Central memory CD8-positive, alpha-beta T cell (primary cell): ENCODE measurements around the gene KRTAP16-1.

Source experiments
- ATAC-seq: fragments of 150-1000 bp; cut with Tn5 transposase; replicated peaks from 2 replicates; pipeline ENCODE4 v1.10.0; 2022; ENCODE audit warnings: mild to moderate bottlenecking, moderate FRiP score, moderate number of reproducible peaks; ENCODE audit not compliant: poor library complexity, severe bottlenecking; ENCODE audit errors: extremely low read depth
- DNase-seq, 2 donors: peaks; one replicate each; pipeline ENCODE4 v3.0.0; 2021; ENCODE audit warnings: low spot score in 2 of 2
- H3K27ac Mint-ChIP-seq: one replicate; pipeline ENCODE4 v1.8.0; 2022; ENCODE audit warnings: low read depth, mild to moderate bottlenecking, moderate library complexity, mixed read lengths
- H3K27me3 Mint-ChIP-seq: one replicate; pipeline ENCODE4 v1.8.0; 2022; ENCODE audit warnings: mixed read lengths
- H3K36me3 Mint-ChIP-seq: one replicate; pipeline ENCODE4 v1.8.0; 2022; ENCODE audit warnings: mild to moderate bottlenecking, moderate library complexity, mixed read lengths; ENCODE audit not compliant: insufficient read depth
- H3K4me1 Mint-ChIP-seq: one replicate; pipeline ENCODE4 v1.8.0; 2022; ENCODE audit warnings: mixed read lengths
- H3K4me3 Mint-ChIP-seq: one replicate; pipeline ENCODE4 v1.8.0; 2022; ENCODE audit warnings: mild to moderate bottlenecking, moderate library complexity, mixed read lengths
- H3K9me3 Mint-ChIP-seq: one replicate; pipeline ENCODE4 v1.8.0; 2022; ENCODE audit warnings: mixed read lengths

The KRTAP16-1 gene

DNA sequence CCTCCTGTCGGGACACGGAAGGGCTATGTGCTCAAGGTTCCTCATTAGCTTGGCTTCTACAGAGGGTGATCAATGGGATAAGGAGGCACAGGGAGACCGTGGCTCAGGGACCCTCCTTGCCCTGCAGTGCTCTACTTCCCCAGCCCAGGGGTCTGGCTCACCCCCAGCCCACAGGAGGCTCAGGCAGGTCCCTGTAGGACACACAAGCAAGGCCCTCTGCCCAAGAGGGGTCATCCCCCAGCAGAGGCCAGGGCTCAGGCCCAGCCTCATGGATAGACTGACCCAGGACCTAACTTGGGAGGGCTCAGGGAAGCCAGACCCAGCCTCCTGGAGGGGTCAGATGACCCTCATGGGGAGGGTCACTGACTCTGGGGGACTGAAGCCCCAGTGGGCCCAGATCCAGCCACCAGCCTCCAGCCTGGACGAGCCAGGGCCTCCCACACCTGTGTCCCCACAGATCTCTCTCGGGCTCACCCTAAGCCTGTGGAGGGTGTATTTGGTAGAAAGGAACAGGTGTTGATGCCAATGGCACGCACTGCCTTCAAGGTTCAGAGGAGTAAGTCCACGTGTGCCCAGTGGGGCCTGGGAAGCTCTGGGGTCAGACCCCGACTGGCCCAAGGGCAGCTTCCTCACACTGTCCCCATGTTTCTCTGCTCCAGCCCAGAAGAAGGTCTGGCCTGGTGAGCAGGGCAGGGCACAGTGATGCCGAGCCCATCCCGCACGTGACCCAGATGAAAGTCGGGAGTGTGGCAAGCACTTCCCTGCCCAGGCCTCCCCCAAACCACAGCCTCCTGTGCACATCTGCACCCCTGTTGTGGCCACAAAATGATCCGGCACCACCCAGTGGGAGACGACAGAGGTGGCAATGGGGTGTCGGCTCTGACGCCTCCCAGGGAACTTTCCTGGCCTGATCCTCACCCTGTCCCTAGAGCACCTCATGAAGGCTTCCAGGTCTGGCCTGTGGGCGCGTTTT, 17.4 kb upstream of the KRTAP16-1 start:
- H3K9me3 Mint-ChIP-seq, result no peaks in the 10 kb centered on the region
- no peaks in the 10 kb centered on the region for H3K27me3 Mint-ChIP-seq
- no peak overlapping the region for H3K4me3 Mint-ChIP-seq
- peak overlapping the region; percentile 73 for H3K27ac Mint-ChIP-seq
- peaks cover 8% of the 10 kb centered on the region for H3K36me3 Mint-ChIP-seq
- ATAC-seq, result peak; percentile 79
- DNase-seq, result no peak
- peaks cover 42% of the 10 kb centered on the region for H3K4me1 Mint-ChIP-seq

DNA sequence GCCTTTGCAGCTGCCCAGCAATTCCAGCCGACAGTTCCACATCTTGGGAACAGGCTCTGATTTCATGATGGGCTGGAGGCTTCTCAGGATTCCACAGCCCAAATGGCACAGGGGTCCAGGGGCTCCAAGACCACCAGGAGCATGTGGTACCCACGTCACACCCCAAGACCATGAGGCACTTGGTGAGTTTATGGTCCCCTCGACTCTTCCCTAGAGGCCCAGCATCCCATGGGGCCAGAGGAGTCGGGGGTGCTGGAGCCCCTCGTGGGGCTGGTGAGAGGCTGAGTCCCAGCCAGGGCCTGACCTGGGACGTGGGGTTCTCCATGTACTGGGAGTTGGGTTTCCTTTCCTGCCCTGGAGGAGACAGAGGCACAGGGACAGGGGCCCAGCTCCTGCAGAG, 16.5 kb upstream of the KRTAP16-1 start:
- Mint-ChIP-seq H3K9me3 (no peaks in the 10 kb centered on the region), H3K4me3 (no peak overlapping the region), H3K27ac (peak overlapping the region; percentile 73), H3K36me3 (peaks cover 8% of the 10 kb centered on the region), H3K4me1 (peaks cover 42% of the 10 kb centered on the region), H3K27me3 (no peaks in the 10 kb centered on the region)
- DNase-seq, result no peak
- no peak for ATAC-seq

DNA sequence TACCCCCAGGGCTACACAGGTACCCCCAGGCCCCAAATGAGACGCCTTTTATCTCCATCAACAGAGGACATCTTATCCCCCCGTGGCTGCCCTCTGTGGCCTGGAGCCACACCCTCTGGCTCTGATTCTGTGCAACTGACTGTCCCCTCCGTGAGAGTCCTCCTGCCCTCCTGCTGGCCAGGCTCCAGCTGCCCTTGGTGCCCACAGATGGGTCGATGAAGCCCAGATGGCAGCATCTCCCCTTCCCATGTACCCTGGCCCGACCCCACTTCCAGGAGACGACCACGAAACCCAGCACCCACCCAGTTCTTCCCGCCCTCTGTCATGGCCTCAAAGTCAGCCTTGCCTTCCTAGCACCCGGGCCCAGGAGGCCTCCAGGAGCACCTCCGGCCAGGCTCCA, 16.0 kb upstream of the KRTAP16-1 start:
- H3K9me3 Mint-ChIP-seq, result no peaks in the 10 kb centered on the region
- peak overlapping the region; percentile 68 for H3K27ac Mint-ChIP-seq

DNA sequence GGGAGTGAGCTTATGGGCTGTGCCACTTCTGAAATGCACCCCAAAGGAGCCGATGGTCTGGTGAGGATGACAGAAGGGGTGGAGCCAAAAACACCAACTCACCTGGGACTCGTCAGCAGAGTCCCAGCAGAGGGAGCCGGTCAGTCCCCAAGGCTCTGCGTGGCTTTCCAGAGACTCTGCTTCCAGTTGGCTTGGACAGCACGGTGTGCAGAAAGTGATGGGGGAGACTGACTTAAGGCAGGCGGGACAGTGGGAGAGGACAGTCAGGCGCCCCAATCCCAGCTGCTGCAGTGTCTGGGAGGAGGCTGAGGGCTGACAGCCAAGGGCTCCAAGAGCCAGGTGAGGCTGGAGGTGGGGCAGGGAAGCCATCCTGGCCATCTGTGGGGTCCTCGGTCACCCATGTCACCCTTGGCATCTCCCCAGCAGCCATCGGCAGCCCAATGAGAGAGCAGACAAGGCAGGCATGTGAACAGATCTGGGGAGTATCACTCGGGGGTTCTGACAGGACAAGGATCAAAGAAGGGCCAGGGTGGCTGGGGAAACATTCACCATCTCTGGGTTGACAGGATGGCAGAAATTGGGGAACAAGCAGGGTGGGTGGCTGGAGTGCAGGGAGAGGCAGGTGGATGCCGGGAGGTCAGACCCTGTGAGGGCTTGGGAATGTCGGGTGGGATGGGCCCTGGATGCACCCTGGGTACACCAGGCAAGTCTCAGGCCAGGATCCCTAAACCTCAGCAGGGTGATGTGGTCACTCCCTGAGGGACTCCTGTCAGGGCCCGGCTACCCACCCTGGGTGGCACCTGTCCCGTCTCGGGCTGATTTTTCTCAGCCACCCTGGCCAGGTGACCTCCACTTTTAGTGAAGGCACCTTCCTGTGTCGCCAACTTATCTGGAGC, 15.3 kb upstream of the KRTAP16-1 start:
- peak overlapping the region; percentile 27 for H3K4me3 Mint-ChIP-seq
- ATAC-seq, result no peak
- H3K27ac Mint-ChIP-seq, result peak overlapping the region; percentile 68
- H3K9me3 Mint-ChIP-seq, result no peaks in the 10 kb centered on the region
- H3K4me1 Mint-ChIP-seq, result peaks cover 42% of the 10 kb centered on the region
- H3K27me3 Mint-ChIP-seq, result no peaks in the 10 kb centered on the region
- no peak for DNase-seq
- H3K36me3 Mint-ChIP-seq, result peaks cover 8% of the 10 kb centered on the region

More for the DNA sequence above, 16.0 kb upstream of the KRTAP16-1 start:
- Mint-ChIP-seq H3K27me3 (no peaks in the 10 kb centered on the region), H3K4me3 (no peak overlapping the region), H3K36me3 (peaks cover 8% of the 10 kb centered on the region), H3K4me1 (peaks cover 42% of the 10 kb centered on the region)
- DNase-seq (no peak), ATAC-seq (no peak)

DNA sequence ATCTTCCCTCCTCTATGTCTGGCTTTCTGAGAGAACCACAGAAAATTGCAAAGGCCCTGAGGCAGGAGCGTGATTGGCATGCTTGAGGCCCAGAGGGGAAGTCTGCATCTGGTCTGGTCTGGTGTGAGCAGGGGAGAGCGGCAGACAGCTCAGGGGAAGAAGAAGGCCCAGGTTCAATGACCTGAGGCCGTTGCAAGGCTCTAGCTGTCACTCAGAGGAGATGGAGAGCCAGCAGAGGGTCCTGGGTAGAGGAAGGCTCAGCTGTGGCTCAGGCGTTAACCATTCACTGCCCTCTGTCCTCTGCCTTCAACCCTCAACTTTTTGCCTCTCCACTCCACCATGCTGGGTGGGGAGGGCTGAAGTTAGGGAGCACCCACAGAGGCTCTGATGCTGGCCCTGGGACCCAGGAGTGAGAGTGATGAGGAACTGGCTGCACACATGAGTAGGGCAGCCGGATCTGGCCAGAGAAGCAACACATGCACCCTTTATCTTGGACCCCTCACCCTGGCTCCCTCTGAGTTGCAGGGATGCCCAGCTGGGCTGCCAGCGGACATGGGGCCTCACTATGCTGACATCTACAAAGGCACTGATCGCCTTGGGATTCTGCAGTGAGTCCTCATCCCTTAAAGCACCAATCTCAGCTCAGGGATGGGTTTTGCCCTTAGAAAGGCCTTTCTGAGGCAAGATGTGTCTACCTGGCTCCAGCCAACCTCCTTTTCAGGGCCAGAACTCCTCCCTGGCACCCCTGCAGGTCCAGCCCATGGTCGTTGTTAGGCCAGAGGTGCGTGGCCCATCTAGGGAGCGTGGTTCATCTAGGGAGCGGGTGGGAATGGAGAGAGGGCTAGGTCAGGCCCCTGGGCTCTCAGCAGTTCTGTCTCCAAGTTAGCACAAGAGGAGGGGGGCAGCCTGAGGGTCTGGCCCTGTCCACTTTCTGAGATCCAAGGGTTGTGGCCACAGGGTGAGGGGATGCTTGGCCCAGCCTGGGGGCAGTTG, 14.1 kb upstream of the KRTAP16-1 start:
- DNase-seq (no peak), ATAC-seq (no peak)
- H3K27me3 Mint-ChIP-seq, result no peaks in the 10 kb centered on the region
- no peaks in the 10 kb centered on the region for H3K9me3 Mint-ChIP-seq
- peaks cover 36% of the 10 kb centered on the region for H3K4me1 Mint-ChIP-seq
- H3K4me3 Mint-ChIP-seq, result peak overlapping the region; percentile 27
- H3K36me3 Mint-ChIP-seq, result peaks cover 8% of the 10 kb centered on the region
- peak overlapping the region; percentile 70 for H3K27ac Mint-ChIP-seq

DNA sequence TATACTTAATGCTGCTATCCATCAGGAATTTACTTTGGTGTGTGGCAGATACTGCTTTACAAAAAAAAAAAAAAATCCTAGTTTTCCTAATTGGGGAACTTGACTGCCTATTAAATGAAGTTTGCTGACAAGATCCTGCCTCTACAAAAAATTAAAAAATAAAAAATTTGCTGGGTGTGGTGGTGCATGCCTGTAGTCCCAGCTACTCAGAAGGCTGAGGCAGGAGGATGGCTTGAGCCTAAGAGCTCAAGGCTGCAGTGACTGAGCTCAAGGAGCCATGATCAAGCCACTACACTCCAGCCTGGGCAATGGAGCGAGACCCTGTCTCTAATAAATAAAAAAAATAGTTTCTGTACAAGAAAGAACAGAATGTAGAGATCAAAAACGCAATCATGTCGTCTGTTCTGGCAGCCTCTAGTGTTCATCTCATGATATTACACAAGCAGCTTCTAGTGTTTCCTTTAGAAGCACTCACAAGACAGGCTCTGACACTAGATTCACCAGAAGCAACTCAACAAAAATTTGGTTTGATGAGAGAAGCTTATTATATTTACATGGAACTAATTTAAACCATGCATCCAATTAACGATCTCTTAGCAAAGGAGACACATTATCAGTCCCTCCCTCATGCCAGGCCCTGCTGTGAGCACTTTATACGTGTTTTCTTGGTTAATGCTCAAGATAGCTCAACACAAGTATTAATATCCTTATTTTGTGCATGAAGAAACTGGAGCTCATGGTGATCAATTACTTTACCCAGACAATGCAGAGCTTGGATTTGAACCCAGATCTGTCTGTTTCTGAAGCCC, 13.2 kb upstream of the KRTAP16-1 start:
- Mint-ChIP-seq H3K27ac (peak overlapping the region; percentile 70), H3K36me3 (peaks cover 6% of the 10 kb centered on the region), H3K4me3 (no peak overlapping the region), H3K9me3 (no peaks in the 10 kb centered on the region), H3K4me1 (peaks cover 34% of the 10 kb centered on the region), H3K27me3 (no peaks in the 10 kb centered on the region)
- ATAC-seq, result peak; percentile 59
- no peak for DNase-seq

DNA sequence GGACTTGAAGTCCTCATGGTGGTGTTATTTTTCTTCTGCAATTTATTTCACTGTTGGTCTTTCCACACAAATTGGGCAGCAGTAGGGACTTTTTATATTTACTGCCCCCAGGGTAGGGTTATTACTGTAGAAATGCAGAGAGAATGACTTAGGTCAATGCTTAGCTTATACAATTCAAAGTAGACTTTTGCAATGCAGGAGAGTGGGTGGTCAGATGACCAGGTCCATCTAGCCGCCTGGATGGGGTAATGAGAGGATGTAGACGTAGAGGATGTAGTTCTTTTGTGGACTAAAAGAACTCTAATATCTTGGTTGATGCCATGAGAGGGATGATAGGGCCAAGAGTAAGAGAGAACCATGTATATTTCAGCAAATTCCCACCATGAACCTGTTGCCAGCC, 9.1 kb upstream of the KRTAP16-1 start:
- Mint-ChIP-seq H3K4me1 (peaks cover 7% of the 10 kb centered on the region), H3K4me3 (no peak overlapping the region), H3K36me3 (peaks cover 4% of the 10 kb centered on the region), H3K9me3 (no peaks in the 10 kb centered on the region), H3K27ac (no peak overlapping the region), H3K27me3 (peaks cover 9% of the 10 kb centered on the region)
- ATAC-seq, result no peak
- no peak for DNase-seq

DNA sequence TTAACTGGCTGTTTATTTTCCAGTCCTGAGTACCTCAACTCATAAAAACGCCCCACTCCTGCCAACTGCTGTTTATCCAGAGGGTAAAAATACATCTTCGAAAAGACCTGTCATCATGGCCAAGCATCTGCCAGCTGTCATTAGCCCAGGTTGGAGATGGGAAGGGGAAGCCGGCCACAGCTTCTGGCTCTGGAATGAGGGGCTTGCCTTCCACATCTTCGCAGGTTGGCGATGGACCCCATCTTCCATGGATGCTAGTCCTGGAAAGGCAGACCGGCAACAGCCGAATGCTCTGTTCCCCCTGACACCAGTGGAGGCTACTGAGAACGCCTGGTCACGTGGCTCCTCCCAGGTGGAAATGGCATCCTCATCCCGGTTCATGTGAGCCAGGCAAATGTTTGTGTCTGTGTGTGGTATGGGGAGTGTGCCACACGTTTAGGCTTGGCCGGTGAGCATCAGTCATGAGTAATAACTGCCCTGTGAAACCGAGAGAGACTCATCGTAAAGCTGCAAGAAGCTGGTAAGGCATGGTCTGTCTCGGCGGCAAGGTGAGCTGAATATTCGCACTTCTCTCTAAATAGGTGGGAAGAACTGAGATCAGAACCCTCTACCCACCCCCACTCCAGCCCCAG, 6.8 kb upstream of the KRTAP16-1 start:
- ATAC-seq, result no peak

DNA sequence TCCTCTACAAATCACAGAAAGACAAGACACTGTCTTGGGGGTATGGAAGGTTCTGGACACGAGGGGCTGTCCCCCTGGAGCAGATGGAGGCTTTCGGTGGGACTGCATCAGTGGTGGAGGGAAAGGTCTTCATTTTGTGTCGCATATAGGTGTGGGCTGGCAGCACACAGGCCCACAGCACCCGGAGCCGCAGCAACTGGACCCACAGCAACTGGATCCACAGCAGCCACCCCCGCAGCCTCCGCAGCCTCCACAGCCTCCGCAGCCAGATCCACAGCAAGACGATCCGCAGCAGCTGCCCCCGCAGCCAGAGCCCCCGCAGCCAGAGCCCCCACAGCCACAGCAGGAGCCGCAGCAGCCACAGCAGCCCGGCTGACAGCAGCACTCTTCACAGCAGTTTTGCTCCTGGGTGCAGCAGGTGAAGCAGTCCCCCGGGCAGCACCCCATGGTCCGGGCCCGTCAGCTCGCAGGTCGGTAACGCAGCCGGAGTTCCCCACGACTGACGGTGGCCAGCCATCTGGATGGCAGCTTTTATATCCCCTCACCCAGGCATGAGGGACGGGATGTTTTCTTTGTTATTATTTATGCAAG, 6.2 kb upstream of the KRTAP16-1 start, which contains the start of gene KRTAP17-1:
Gene KRTAP17-1, minus strand, starts transcription at position 507 of the 591 bp plus-strand sequence. Its CDS starts 60 bp downstream, at position 447.
- Mint-ChIP-seq H3K27me3 (peaks cover 9% of the 10 kb centered on the region), H3K4me3 (no peak within 1 kb of the TSS), H3K27ac (peak within 1 kb of the TSS; percentile 23), H3K36me3 (peaks cover 4% of the 10 kb centered on the region), H3K9me3 (no peaks in the 10 kb centered on the region), H3K4me1 (peaks cover 10% of the 10 kb centered on the region)
- DNase-seq, result no peak
- ATAC-seq, result no peak

More for the DNA sequence above, 6.8 kb upstream of the KRTAP16-1 start:
- Mint-ChIP-seq H3K36me3 (peaks cover 2% of the 10 kb centered on the region), H3K27ac (no peak overlapping the region), H3K4me1 (peaks cover 4% of the 10 kb centered on the region), H3K4me3 (no peak overlapping the region), H3K9me3 (no peaks in the 10 kb centered on the region), H3K27me3 (peaks cover 9% of the 10 kb centered on the region)
- no peak for DNase-seq

DNA sequence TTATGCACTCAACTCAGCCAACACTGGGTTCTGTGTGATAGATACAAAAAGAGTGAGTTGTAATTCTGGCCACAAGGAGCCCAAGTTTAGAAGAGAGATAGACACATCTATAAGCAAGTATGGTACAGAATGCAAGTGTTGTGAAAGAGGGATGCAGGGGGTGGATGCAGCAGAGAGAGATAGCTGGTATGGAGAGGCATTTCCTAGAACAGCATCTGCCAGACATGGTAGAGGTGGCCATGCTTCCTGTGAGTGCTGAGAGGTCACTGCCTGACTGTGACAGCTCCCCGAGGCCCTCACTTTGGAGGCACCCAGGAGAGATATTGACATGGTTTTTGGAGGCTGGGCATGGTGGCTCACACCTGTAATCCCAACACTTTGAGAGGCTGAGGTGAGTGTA, 2.0 kb upstream of the KRTAP16-1 start:
- Mint-ChIP-seq H3K9me3 (no peaks in the 10 kb centered on the region), H3K4me1 (peaks cover 50% of the 10 kb centered on the region), H3K27me3 (peaks cover 3% of the 10 kb centered on the region), H3K27ac (no peak overlapping the region), H3K4me3 (no peak overlapping the region), H3K36me3 (peaks cover 19% of the 10 kb centered on the region)
- ATAC-seq, result no peak
- no peak for DNase-seq
